ENCODE measurements around the gene S1PR4. TPM values are rescaled to one million over a fixed set of nuclear protein-coding genes. Genes with fewer than 3 reads are reported as not detected.
"Not testable (repeated sequence)": the region's sequence is repeated elsewhere in the genome, so short reads cannot be mapped to it uniquely, and the experiment has no call there.

The S1PR4 gene
- polyA plus RNA-seq, 2 donors = 1.5 to 2.4 TPM

GRCh38 chr19:3186891-3187661 lies 8.5 kb downstream of the S1PR4 start:
- Histone ChIP-seq H3K27me3 (ENCODE audit: control insufficient read depth in 1 of 2, insufficient read depth in 2 of 2, low read length in 2 of 2) (no peaks in the 10 kb centered on the region), H3K36me3 (ENCODE audit: control insufficient read depth in 2 of 2, insufficient read depth in 2 of 2, low read length in 1 of 2) (peaks cover 0 to 9% of the 10 kb centered on the region in 2 donors), H3K4me3 (ENCODE audit: low read depth in 1 of 2, low read length in 2 of 2) (peak overlapping the region; percentile 81 to 87), H3K9me3 (ENCODE audit: control insufficient read depth in 2 of 2, insufficient read depth in 1 of 2, low read depth in 1 of 2, low read length in 1 of 2) (no peaks in the 10 kb centered on the region), H3K27ac (ENCODE audit: low read depth in 2 of 2, low read length in 1 of 2) (no peak overlapping the region), H3K4me1 (ENCODE audit: control insufficient read depth in 2 of 2, insufficient read depth in 2 of 2, low read length in 1 of 2) (peaks cover 9 to 19% of the 10 kb centered on the region in 2 donors)
- 60 to 64% methylated on average over 23 of the region's 23 CpGs for WGBS, 2 donors

GRCh38 chr19:3187662-3188511 lies 9.3 kb downstream of the S1PR4 start:
- Histone ChIP-seq H3K4me3 (ENCODE audit: low read depth in 1 of 2, low read length in 2 of 2) (no peak overlapping the region), H3K27ac (ENCODE audit: low read depth in 2 of 2, low read length in 1 of 2) (no peak overlapping the region), H3K4me1 (ENCODE audit: control insufficient read depth in 2 of 2, insufficient read depth in 2 of 2, low read length in 1 of 2) (peaks cover 9 to 19% of the 10 kb centered on the region in 2 donors), H3K9me3 (ENCODE audit: control insufficient read depth in 2 of 2, insufficient read depth in 1 of 2, low read depth in 1 of 2, low read length in 1 of 2) (no peaks in the 10 kb centered on the region), H3K36me3 (ENCODE audit: control insufficient read depth in 2 of 2, insufficient read depth in 2 of 2, low read length in 1 of 2) (peaks cover 0 to 15% of the 10 kb centered on the region in 2 donors), H3K27me3 (ENCODE audit: control insufficient read depth in 1 of 2, insufficient read depth in 2 of 2, low read length in 2 of 2) (no peaks in the 10 kb centered on the region)
- 83 to 88% methylated on average over 36 of the region's 36 CpGs for WGBS, 2 donors

- WGBS, 2 donors = 87 to 92% methylated on average over 35 of the region's 35 CpGs
- Histone ChIP-seq H3K4me3 (ENCODE audit: low read depth in 1 of 2, low read length in 2 of 2) (no peak overlapping the region), H3K27me3 (ENCODE audit: control insufficient read depth in 1 of 2, insufficient read depth in 2 of 2, low read length in 2 of 2) (no peaks in the 10 kb centered on the region), H3K4me1 (ENCODE audit: control insufficient read depth in 2 of 2, insufficient read depth in 2 of 2, low read length in 1 of 2) (peaks cover 9 to 19% of the 10 kb centered on the region in 2 donors), H3K9me3 (ENCODE audit: control insufficient read depth in 2 of 2, insufficient read depth in 1 of 2, low read depth in 1 of 2, low read length in 1 of 2) (no peaks in the 10 kb centered on the region), H3K27ac (ENCODE audit: low read depth in 2 of 2, low read length in 1 of 2) (no peak overlapping the region), H3K36me3 (ENCODE audit: control insufficient read depth in 2 of 2, insufficient read depth in 2 of 2, low read length in 1 of 2) (peaks cover 0 to 24% of the 10 kb centered on the region in 2 donors)
Measured at GRCh38 chr19:3188627-3189596, 10.3 kb downstream of the S1PR4 start.

- Histone ChIP-seq H3K9me3 (ENCODE audit: control insufficient read depth in 2 of 2, insufficient read depth in 1 of 2, low read depth in 1 of 2, low read length in 1 of 2) (no peaks in the 10 kb centered on the region), H3K4me1 (ENCODE audit: control insufficient read depth in 2 of 2, insufficient read depth in 2 of 2, low read length in 1 of 2) (peaks cover 9 to 19% of the 10 kb centered on the region in 2 donors), H3K36me3 (ENCODE audit: control insufficient read depth in 2 of 2, insufficient read depth in 2 of 2, low read length in 1 of 2) (peaks cover 0 to 25% of the 10 kb centered on the region in 2 donors), H3K27me3 (ENCODE audit: control insufficient read depth in 1 of 2, insufficient read depth in 2 of 2, low read length in 2 of 2) (no peaks in the 10 kb centered on the region), H3K27ac (ENCODE audit: low read depth in 2 of 2, low read length in 1 of 2) (no peak overlapping the region), H3K4me3 (ENCODE audit: low read depth in 1 of 2, low read length in 2 of 2) (no peak overlapping the region)
- 63 to 85% methylated on average over 28 of the region's 28 CpGs for WGBS, 2 donors
Measured at GRCh38 chr19:3189702-3190469, 11.3 kb downstream of the S1PR4 start.

- Histone ChIP-seq H3K4me1 (ENCODE audit: control insufficient read depth in 2 of 2, insufficient read depth in 2 of 2, low read length in 1 of 2) (peaks cover 9 to 19% of the 10 kb centered on the region in 2 donors), H3K4me3 (ENCODE audit: low read depth in 1 of 2, low read length in 2 of 2) (no peak overlapping the region), H3K9me3 (ENCODE audit: control insufficient read depth in 2 of 2, insufficient read depth in 1 of 2, low read depth in 1 of 2, low read length in 1 of 2) (no peaks in the 10 kb centered on the region), H3K27me3 (ENCODE audit: control insufficient read depth in 1 of 2, insufficient read depth in 2 of 2, low read length in 2 of 2) (no peaks in the 10 kb centered on the region), H3K27ac (ENCODE audit: low read depth in 2 of 2, low read length in 1 of 2) (no peak overlapping the region), H3K36me3 (ENCODE audit: control insufficient read depth in 2 of 2, insufficient read depth in 2 of 2, low read length in 1 of 2) (peaks cover 0 to 25% of the 10 kb centered on the region in 2 donors)
- 95% methylated on average over 15 to 18 of the region's 18 CpGs for WGBS, 2 donors
Measured at GRCh38 chr19:3190470-3190770, 11.9 kb downstream of the S1PR4 start.

- Histone ChIP-seq H3K4me3 (ENCODE audit: low read depth in 1 of 2, low read length in 2 of 2) (no peak overlapping the region), H3K9me3 (ENCODE audit: control insufficient read depth in 2 of 2, insufficient read depth in 1 of 2, low read depth in 1 of 2, low read length in 1 of 2) (no peaks in the 10 kb centered on the region), H3K36me3 (ENCODE audit: control insufficient read depth in 2 of 2, insufficient read depth in 2 of 2, low read length in 1 of 2) (peaks cover 0 to 30% of the 10 kb centered on the region in 2 donors), H3K27ac (ENCODE audit: low read depth in 2 of 2, low read length in 1 of 2) (no peak overlapping the region), H3K4me1 (ENCODE audit: control insufficient read depth in 2 of 2, insufficient read depth in 2 of 2, low read length in 1 of 2) (peaks cover 9 to 19% of the 10 kb centered on the region in 2 donors), H3K27me3 (ENCODE audit: control insufficient read depth in 1 of 2, insufficient read depth in 2 of 2, low read length in 2 of 2) (no peaks in the 10 kb centered on the region)
- WGBS, 2 donors = 91 to 93% methylated on average over 46 of the region's 46 CpGs
Measured at GRCh38 chr19:3190921-3191805, 12.6 kb downstream of the S1PR4 start.

GRCh38 chr19:3191806-3192104 lies 13.2 kb downstream of the S1PR4 start:
- WGBS, 2 donors = 93 to 94% methylated on average over 12 of the region's 12 CpGs

GRCh38 chr19:3192228-3192635 lies 13.7 kb downstream of the S1PR4 start:
- 92 to 97% methylated on average over 32 of the region's 32 CpGs for WGBS, 2 donors
- no peak overlapping the region for H3K4me3 ChIP-seq (ENCODE audit: low read depth in 1 of 2, low read length in 2 of 2)
- no peak overlapping the region for H3K27ac ChIP-seq (ENCODE audit: low read depth in 2 of 2, low read length in 1 of 2)
- peaks cover 0 to 36% of the 10 kb centered on the region in 2 donors for H3K36me3 ChIP-seq (ENCODE audit: control insufficient read depth in 2 of 2, insufficient read depth in 2 of 2, low read length in 1 of 2)
- no peaks in the 10 kb centered on the region for H3K27me3 ChIP-seq (ENCODE audit: control insufficient read depth in 1 of 2, insufficient read depth in 2 of 2, low read length in 2 of 2)
- H3K4me1 ChIP-seq (ENCODE audit: control insufficient read depth in 2 of 2, insufficient read depth in 2 of 2, low read length in 1 of 2) = peaks cover 8 to 14% of the 10 kb centered on the region in 2 donors
- no peaks in the 10 kb centered on the region for H3K9me3 ChIP-seq (ENCODE audit: control insufficient read depth in 2 of 2, insufficient read depth in 1 of 2, low read depth in 1 of 2, low read length in 1 of 2)

More at GRCh38 chr19:3191806-3192104, 13.2 kb downstream of the S1PR4 start:
- H3K9me3 ChIP-seq (ENCODE audit: control insufficient read depth in 2 of 2, insufficient read depth in 1 of 2, low read depth in 1 of 2, low read length in 1 of 2); H3K27me3 ChIP-seq (ENCODE audit: control insufficient read depth in 1 of 2, insufficient read depth in 2 of 2, low read length in 2 of 2); H3K27ac ChIP-seq (ENCODE audit: low read depth in 2 of 2, low read length in 1 of 2); H3K4me3 ChIP-seq (ENCODE audit: low read depth in 1 of 2, low read length in 2 of 2): not testable (repeated sequence)
- H3K36me3 ChIP-seq (ENCODE audit: control insufficient read depth in 2 of 2, insufficient read depth in 2 of 2, low read length in 1 of 2) = peaks cover 0 to 35% of the 10 kb centered on the region in 2 donors
- peaks cover 9 to 17% of the 10 kb centered on the region in 2 donors for H3K4me1 ChIP-seq (ENCODE audit: control insufficient read depth in 2 of 2, insufficient read depth in 2 of 2, low read length in 1 of 2)
